Transverse colon (tissue), 3 donors: ENCODE results near the gene SDR42E1.

Experiments
- CTCF ChIP-seq, 5 experiments: fragments of 200-600 bp in 3 of 5; fragments of 450-650 bp in 2 of 5; sonication (generic) in 3 of 5; IDR thresholded peaks; 1 replicate in 2 of 5; 2 replicates in 3 of 5; pipeline ENCODE4 v1.5.1; 2016 to 2017; ENCODE audit warnings: antibody characterized with exemption in 5 of 5, inconsistent platforms in 3 of 5, mild to moderate bottlenecking in 2 of 5, moderate library complexity in 1 of 5
- POLR2A ChIP-seq: fragments of 450-650 bp; IDR thresholded peaks from one replicate; pipeline ENCODE4 v1.6.1; 2016; ENCODE audit warnings: antibody characterized with exemption, mild to moderate bottlenecking, moderate library complexity

GRCh38 chr16:81945665-81946064 lies 65.6 kb downstream of the SDR42E1 start:
- TF ChIP-seq CTCF (IDR thresholded peaks at IDR 0.05), result no peak
- no peak for TF ChIP-seq POLR2A
